ENCODE measurements around the gene STX8.
"Not testable (repeated sequence)": the region's sequence is repeated elsewhere in the genome, so short reads cannot be mapped to it uniquely, and the experiment has no call there.

STX8 gene

DNA sequence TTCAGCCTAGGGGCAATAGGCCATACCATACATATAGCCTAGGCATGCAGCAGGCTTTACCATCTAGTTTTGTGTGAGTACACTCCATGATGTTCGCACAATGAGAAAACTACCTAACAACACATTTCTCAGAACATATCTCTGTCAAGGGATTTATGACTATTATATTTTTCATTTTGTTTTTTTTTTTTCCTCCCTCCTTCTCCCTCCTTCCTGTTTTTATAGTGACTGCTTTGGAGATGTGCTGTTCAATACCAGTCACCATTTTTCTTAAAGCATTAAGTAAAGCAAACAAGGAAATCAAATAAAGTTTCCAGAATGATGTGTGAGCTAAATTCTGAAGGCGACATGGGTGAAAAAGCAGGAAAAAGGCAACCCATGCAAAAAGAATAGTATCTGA, 194.6 kb downstream of the STX8 start:
- CTCF ChIA-PET = no interaction called here
- H3K4me3 ChIP-seq (ENCODE audit: low read depth, low read length) = no peak overlapping the region
- POLR2A ChIA-PET = no interaction called here
- no peak for DNase-seq (ENCODE audit: low read depth, low spot score)
- TF ChIP-seq, protein P1, sequence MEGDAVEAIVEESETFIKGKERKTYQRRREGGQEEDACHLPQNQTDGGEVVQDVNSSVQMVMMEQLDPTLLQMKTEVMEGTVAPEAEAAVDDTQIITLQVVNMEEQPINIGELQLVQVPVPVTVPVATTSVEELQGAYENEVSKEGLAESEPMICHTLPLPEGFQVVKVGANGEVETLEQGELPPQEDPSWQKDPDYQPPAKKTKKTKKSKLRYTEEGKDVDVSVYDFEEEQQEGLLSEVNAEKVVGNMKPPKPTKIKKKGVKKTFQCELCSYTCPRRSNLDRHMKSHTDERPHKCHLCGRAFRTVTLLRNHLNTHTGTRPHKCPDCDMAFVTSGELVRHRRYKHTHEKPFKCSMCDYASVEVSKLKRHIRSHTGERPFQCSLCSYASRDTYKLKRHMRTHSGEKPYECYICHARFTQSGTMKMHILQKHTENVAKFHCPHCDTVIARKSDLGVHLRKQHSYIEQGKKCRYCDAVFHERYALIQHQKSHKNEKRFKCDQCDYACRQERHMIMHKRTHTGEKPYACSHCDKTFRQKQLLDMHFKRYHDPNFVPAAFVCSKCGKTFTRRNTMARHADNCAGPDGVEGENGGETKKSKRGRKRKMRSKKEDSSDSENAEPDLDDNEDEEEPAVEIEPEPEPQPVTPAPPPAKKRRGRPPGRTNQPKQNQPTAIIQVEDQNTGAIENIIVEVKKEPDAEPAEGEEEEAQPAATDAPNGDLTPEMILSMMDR (IDR thresholded peaks at IDR 0.05; ENCODE audit: insufficient read depth, low read length, missing control alignments) = no peak

DNA sequence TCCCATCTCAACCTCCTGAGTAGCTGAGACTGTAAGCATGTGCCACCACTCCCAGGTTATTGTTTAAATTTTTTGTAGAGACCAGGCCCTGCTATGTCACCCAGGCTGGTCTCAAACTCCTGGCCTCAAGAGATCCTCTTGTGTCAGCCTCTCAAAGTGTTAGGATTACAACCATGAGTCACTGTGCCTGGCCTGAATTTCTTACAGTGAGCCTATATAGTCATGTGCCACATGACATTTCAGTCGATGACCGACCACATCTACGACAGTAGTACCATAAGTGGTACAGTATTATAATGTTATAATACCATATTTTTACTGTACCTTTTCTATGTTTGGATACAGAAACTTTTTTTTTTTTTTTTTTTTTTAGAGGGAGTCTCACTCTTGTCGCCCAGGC, 195.3 kb downstream of the STX8 start:
- TF ChIP-seq, protein P1 (IDR thresholded peaks at IDR 0.05; ENCODE audit: insufficient read depth, low read length, missing control alignments) = no peak
- CTCF ChIA-PET = no interaction called here
- no peak for DNase-seq (ENCODE audit: low read depth, low spot score)
- POLR2A ChIA-PET = no interaction called here
- no peak overlapping the region for H3K4me3 ChIP-seq (ENCODE audit: low read depth, low read length)

DNA sequence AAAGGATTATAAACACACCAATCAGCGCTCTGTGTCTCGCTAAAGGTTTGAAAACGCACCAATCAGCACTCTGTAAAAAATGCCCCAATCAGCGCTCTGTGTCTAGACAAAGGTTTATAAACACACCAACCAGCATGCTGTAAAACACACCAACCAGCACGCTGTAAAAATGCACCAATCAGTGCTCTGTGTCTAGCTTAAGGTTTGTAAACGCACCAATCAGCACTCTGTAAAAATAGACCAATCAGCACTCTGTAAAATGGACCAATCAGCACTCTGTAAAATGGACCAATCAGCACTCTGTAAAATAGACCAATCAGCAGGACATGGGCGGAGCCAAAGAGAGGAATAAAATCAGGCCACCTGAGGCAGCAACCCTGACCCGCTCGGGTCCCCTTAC, 199.4 kb downstream of the STX8 start:
- DNase-seq (ENCODE audit: low read depth, low spot score); POLR2A ChIA-PET; CTCF ChIA-PET; H3K4me3 ChIP-seq (ENCODE audit: low read depth, low read length): not testable (repeated sequence)

DNA sequence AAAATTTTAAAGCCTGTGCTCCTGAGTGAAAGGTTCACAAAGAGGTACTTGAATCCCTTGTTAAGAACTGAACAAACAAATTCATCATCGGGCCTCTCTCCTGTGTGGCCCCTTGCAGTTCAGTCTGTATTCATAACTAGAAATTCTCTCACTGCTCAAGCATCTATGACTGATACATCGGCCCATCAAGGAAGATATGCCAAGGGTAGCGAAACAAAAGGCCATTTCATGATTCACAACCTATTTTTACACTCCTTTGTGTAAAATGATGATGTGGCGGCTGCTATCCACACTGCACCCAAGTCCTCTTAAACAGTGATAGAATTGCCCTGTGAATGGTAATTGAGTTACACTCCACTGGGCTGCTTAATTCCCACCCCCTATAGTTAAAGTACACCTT, 204.6 kb downstream of the STX8 start:
- TF ChIP-seq, protein P1 (IDR thresholded peaks at IDR 0.05; ENCODE audit: insufficient read depth, low read length, missing control alignments) = no peak
- H3K4me3 ChIP-seq (ENCODE audit: low read depth, low read length) = no peak overlapping the region
- ChIA-PET CTCF (no interaction called here), POLR2A (no interaction called here)
- no peak for DNase-seq (ENCODE audit: low read depth, low spot score)

DNA sequence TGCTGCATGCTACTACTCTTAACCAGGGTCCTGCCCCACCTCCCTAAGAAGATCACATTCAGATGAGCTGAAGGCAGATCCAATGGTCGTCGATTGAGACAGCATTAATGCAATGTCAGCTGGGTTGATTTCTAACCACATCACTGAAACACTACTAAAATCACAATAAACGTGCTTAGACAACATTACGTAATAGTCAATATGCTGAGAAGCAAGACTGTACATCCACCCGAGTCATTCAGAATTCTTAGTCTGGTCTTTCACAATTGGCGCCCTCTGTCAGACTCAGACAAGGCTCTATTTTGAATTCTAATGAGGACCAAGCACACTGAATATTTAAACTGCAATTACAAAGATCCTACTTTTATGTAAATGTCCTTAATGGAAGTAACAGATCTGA, 205.2 kb downstream of the STX8 start:
- CTCF ChIA-PET = no interaction called here
- POLR2A ChIA-PET = no interaction called here
- no peak overlapping the region for H3K4me3 ChIP-seq (ENCODE audit: low read depth, low read length)
- TF ChIP-seq, protein P1 (IDR thresholded peaks at IDR 0.05; ENCODE audit: insufficient read depth, low read length, missing control alignments) = no peak
- DNase-seq (ENCODE audit: low read depth, low spot score) = no peak

DNA sequence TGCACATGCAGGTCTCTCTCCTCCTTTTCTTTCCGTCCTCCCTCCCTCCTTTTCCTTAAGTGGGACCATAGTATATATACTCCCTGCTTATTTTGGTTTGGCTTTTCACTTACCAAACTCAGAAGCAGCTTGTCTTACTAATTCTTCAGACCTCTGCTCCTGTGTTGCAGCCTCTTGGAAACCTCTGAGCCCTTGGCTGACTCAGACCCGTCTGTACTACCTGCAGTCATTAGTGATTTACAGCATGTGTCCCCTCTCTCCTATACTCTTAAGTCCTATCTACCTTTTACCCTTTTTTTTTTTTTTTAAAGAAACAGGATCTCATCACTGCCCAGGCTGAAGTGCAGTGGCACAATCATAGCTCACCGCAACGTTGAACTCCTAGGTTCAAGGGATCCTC, 207.0 kb downstream of the STX8 start:
- no peak for DNase-seq (ENCODE audit: low read depth, low spot score)
- H3K4me3 ChIP-seq (ENCODE audit: low read depth, low read length) = no peak overlapping the region
- CTCF ChIA-PET = no interaction called here
- TF ChIP-seq, protein P1 (IDR thresholded peaks at IDR 0.05; ENCODE audit: insufficient read depth, low read length, missing control alignments) = no peak
- POLR2A ChIA-PET = no interaction called here

DNA sequence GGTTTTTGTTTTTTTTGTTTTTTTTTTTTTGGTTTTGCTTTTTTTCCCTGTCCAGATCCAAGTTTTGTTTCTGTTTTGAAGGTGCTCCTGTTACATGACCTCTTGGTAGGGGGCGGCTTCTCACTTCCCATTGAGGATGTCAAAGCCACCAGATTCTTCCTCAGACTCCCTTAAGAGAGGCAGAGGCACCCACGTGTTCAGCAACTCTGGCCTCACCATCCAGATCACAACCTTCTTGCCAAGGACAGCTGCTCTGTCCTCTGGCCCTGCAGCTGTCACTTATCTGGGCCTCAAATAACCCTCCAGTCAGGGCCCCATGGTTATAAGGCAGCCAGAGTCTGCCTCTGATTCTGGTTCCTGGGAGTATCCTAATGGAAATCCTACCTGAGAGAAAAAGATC, 208.5 kb downstream of the STX8 start:
- H3K4me3 ChIP-seq (ENCODE audit: low read depth, low read length) = no peak overlapping the region
- no peak for DNase-seq (ENCODE audit: low read depth, low spot score)
- POLR2A ChIA-PET = no interaction called here
- TF ChIP-seq, protein P1 (IDR thresholded peaks at IDR 0.05; ENCODE audit: insufficient read depth, low read length, missing control alignments) = no peak
- CTCF ChIA-PET = no interaction called here

All from AG04449 (cell line).